Smooth muscle cell (in vitro differentiated cells): Measurements from ENCODE around the gene COL6A3. TPM values are rescaled to one million over a fixed set of nuclear protein-coding genes. Genes with fewer than 3 reads are reported as not detected.

Experiments used
- DNase-seq: peaks from one replicate; lab custom pipeline; 2025; ENCODE audit not compliant: unreplicated experiment; lab: John Stamatoyannopoulos, UW
- H2AFZ ChIP-seq: fragments of 200-600 bp; sonication (generic); 2 replicates; pipeline ENCODE4 v1.6.0; 2016; ENCODE audit warnings: antibody characterized with exemption, low read depth, mild to moderate bottlenecking
- H3F3A ChIP-seq: fragments of 200-600 bp; sonication (generic); 2 replicates; pipeline ENCODE4 v1.6.0; 2017; ENCODE audit warnings: antibody characterized with exemption, low read depth
- H3K27ac ChIP-seq: fragments of 200-600 bp; sonication (generic); 2 replicates; pipeline ENCODE4 v1.5.1; 2016; ENCODE audit warnings: low read depth, mild to moderate bottlenecking
- H3K27me3 ChIP-seq: fragments of 200-600 bp; sonication (generic); 2 replicates; pipeline ENCODE4 v1.6.1; 2016; ENCODE audit warnings: low read depth, mild to moderate bottlenecking
- H3K36me3 ChIP-seq: fragments of 200-600 bp; sonication (generic); 2 replicates; pipeline ENCODE4 v1.5.1; 2016; ENCODE audit warnings: low read depth
- H3K4me1 ChIP-seq: fragments of 200-600 bp; sonication (generic); 2 replicates; pipeline ENCODE4 v1.5.1; 2016; ENCODE audit warnings: low read depth
- H3K4me2 ChIP-seq: fragments of 200-600 bp; sonication (generic); 2 replicates; pipeline ENCODE4 v1.6.0; 2016; ENCODE audit warnings: mild to moderate bottlenecking
- H3K4me3 ChIP-seq: fragments of 200-600 bp; sonication (generic); 2 replicates; pipeline ENCODE4 v1.5.1; 2016; ENCODE audit warnings: mild to moderate bottlenecking
- H3K79me2 ChIP-seq: fragments of 200-600 bp; sonication (generic); 2 replicates; pipeline ENCODE4 v1.6.0; 2016; ENCODE audit warnings: low read depth, mild to moderate bottlenecking
- H3K9ac ChIP-seq: fragments of 200-600 bp; sonication (generic); 2 replicates; pipeline ENCODE4 v1.6.0; 2016; ENCODE audit warnings: low read depth
- H3K9me3 ChIP-seq: fragments of 200-600 bp; sonication (generic); replicated peaks from 2 replicates; pipeline ENCODE4 v1.5.1; 2016; ENCODE audit warnings: low read depth
- H4K20me1 ChIP-seq: fragments of 200-600 bp; sonication (generic); 2 replicates; pipeline ENCODE4 v1.6.0; 2016; ENCODE audit warnings: low read depth
- CTCF ChIP-seq: fragments of 200-600 bp; sonication (generic); IDR thresholded peaks from 2 replicates; pipeline ENCODE4 v1.5.1; 2017; ENCODE audit warnings: borderline replicate concordance, mild to moderate bottlenecking, antibody characterized with exemption; ENCODE audit not compliant: insufficient read depth, poor library complexity, severe bottlenecking
- WGBS: methylation state at CpG from one replicate; pipeline ENCODE4 v1.1.7; 2016; ENCODE audit warnings: low lambda C conversion rate; 5-methylcytosine and 5-hydroxymethylcytosine counted together
- polyA plus RNA-seq: library from polyadenylated mRNA; unstranded; fragments of >200 nt; fragmentation: Nextera tagmentation; extraction: Ambion mirVana; gene quantifications from 2 replicates; pipeline ENCODE4 v1.2.1, GENCODE V29; 2016
- total RNA-seq: library from RNA; depleted of rRNA; stranded (reverse); fragments of >200 nt; gene quantifications from 2 replicates; pipeline ENCODE4 v1.2.3, GENCODE V29; 2014

Gene COL6A3
- total and polyA plus RNA-seq, 2 experiments from 2014 or later: 888 to 1,708 TPM

- H2AFZ ChIP-seq: no peak overlapping the region
- peak overlapping the region; percentile 79 for H3K4me2 ChIP-seq
- no peaks in the 10 kb centered on the region for H3K9me3 ChIP-seq
- WGBS: 71% methylated on average over 1 of the region's 1 CpG
- H3K4me3 ChIP-seq: no peak overlapping the region
- peaks cover 40% of the 10 kb centered on the region for H3F3A ChIP-seq
- peak overlapping the region; percentile 100 for H3K27ac ChIP-seq
- no peaks in the 10 kb centered on the region for H4K20me1 ChIP-seq
- H3K4me1 ChIP-seq: peaks cover 7% of the 10 kb centered on the region
- H3K27me3 ChIP-seq: no peaks in the 10 kb centered on the region
- DNase-seq: no peak
- TF ChIP-seq CTCF: no peak
- H3K79me2 ChIP-seq: peaks cover 48% of the 10 kb centered on the region
- H3K36me3 ChIP-seq: no peaks in the 10 kb centered on the region
- peak overlapping the region; percentile 52 for H3K9ac ChIP-seq
These were observed 16.9 kb upstream of the COL6A3 start for GRCh38 chr2:237430861-237431260.

GRCh38 chr2:237429753-237430152 is 15.8 kb upstream of the COL6A3 start:
- Histone ChIP-seq H3K4me1 (no peaks in the 10 kb centered on the region), H2AFZ (no peak overlapping the region), H3K27ac (peak overlapping the region; percentile 100), H3K9me3 (no peaks in the 10 kb centered on the region), H3F3A (peaks cover 36% of the 10 kb centered on the region), H3K4me3 (no peak overlapping the region), H3K27me3 (no peaks in the 10 kb centered on the region), H4K20me1 (no peaks in the 10 kb centered on the region), H3K36me3 (no peaks in the 10 kb centered on the region), H3K4me2 (peak overlapping the region; percentile 79), H3K9ac (no peak overlapping the region), H3K79me2 (peaks cover 50% of the 10 kb centered on the region)
- TF ChIP-seq CTCF: no peak
- 83% methylated on average over 3 of the region's 3 CpGs for WGBS
- DNase-seq: no peak

GRCh38 chr2:237427769-237428506 is 14.0 kb upstream of the COL6A3 start:
- H4K20me1 ChIP-seq: no peaks in the 10 kb centered on the region
- whole genome bisulfite sequencing: 82% methylated on average over 5 of the region's 5 CpGs
- no peak for TF ChIP-seq CTCF

GRCh38 chr2:237426517-237426916 is 12.6 kb upstream of the COL6A3 start:
- H3K4me2 ChIP-seq: no peak overlapping the region
- no peak for DNase-seq
- H3K9me3 ChIP-seq: no peaks in the 10 kb centered on the region
- no peak overlapping the region for H3K9ac ChIP-seq
- peaks cover 59% of the 10 kb centered on the region for H3K79me2 ChIP-seq
- TF ChIP-seq CTCF: no peak
- 88% methylated on average over 1 of the region's 1 CpG for WGBS
- H3K4me1 ChIP-seq: peaks cover 4% of the 10 kb centered on the region
- H3F3A ChIP-seq: peaks cover 38% of the 10 kb centered on the region
- no peak overlapping the region for H3K4me3 ChIP-seq
- no peaks in the 10 kb centered on the region for H4K20me1 ChIP-seq
- peak overlapping the region; percentile 100 for H3K27ac ChIP-seq
- H2AFZ ChIP-seq: no peak overlapping the region
- H3K27me3 ChIP-seq: no peaks in the 10 kb centered on the region
- no peaks in the 10 kb centered on the region for H3K36me3 ChIP-seq

More at GRCh38 chr2:237427769-237428506, 14.0 kb upstream of the COL6A3 start:
- Histone ChIP-seq H3K4me3 (no peak overlapping the region), H3K9me3 (no peaks in the 10 kb centered on the region), H3F3A (peaks cover 41% of the 10 kb centered on the region), H3K4me1 (no peaks in the 10 kb centered on the region), H3K36me3 (no peaks in the 10 kb centered on the region), H3K27me3 (no peaks in the 10 kb centered on the region), H3K4me2 (peak overlapping the region; percentile 4), H2AFZ (no peak overlapping the region), H3K9ac (no peak overlapping the region), H3K27ac (peak overlapping the region; percentile 100), H3K79me2 (peaks cover 53% of the 10 kb centered on the region)
- no peak for DNase-seq
